Measurements from ENCODE around the gene EPB41. TPM values are rescaled to one million over a fixed set of nuclear protein-coding genes. Genes with fewer than 3 reads are reported as not detected.

Gene EPB41
- total and polyA plus RNA-seq, 2 donors from 2014 or later: 9.9 to 38.8 TPM

DNA sequence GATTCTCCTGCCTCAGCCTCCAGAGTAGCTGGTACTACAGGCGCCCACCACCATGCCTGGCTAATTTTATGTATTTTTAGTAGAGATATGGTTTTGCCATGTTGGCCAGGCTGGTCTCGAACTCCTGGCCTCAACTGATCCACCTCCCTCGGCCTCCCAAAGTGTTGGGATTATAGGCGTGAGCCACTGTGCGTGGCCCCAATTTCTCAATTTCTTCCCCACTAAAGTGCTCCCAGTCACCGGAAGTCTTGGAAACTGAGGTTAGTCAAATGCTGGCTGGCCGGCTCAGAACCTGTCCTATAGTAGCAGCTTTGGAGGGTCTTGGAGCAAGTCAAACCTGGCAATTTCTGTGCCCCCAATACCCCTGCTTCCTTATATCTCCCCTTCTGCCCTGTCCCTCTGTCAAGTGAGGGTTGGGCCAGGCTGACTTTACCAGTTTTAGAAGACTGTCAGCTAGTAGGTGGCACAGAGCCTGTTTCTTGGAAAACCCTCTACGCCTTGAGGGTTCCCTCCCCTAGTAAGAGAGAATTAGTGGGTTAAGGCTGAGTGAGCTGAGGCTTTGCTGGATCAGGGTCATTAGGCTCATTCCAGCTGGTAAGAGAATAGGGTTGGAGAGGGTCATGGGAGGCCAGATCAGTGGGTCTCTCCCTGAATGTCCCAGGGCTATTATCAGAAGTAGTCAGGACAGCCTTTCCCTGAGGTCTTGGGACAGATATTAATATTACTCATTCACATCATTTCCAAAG, 8.3 kb upstream of the EPB41 start:
- Histone ChIP-seq H3K36me3 (ENCODE audit: control insufficient read depth in 2 of 3, insufficient read depth in 3 of 3, low read length in 3 of 3) (no peaks in the 10 kb centered on the region), H3K4me3 (ENCODE audit: low read length in 3 of 3) (no peak overlapping the region), H3K9me3 (ENCODE audit: control insufficient read depth in 2 of 3, insufficient read depth in 1 of 3, low read length in 3 of 3) (no peaks in the 10 kb centered on the region), H3K9ac (ENCODE audit: low read length in 3 of 3) (no peak overlapping the region), H3K27me3 (ENCODE audit: control insufficient read depth, insufficient read depth, low read length) (no peaks in the 10 kb centered on the region), H3K27ac (ENCODE audit: low read depth in 2 of 2, low read length in 2 of 2) (no peak overlapping the region), H3K4me1 (ENCODE audit: control insufficient read depth in 2 of 3, insufficient read depth in 2 of 3, low read depth in 1 of 3, low read length in 3 of 3) (no peaks in the 10 kb centered on the region)
- FAIRE-seq (no peak), DNase-seq (peak in 2 of 5 donors; percentile 54 to 56)
- TF ChIP-seq, protein P1, sequence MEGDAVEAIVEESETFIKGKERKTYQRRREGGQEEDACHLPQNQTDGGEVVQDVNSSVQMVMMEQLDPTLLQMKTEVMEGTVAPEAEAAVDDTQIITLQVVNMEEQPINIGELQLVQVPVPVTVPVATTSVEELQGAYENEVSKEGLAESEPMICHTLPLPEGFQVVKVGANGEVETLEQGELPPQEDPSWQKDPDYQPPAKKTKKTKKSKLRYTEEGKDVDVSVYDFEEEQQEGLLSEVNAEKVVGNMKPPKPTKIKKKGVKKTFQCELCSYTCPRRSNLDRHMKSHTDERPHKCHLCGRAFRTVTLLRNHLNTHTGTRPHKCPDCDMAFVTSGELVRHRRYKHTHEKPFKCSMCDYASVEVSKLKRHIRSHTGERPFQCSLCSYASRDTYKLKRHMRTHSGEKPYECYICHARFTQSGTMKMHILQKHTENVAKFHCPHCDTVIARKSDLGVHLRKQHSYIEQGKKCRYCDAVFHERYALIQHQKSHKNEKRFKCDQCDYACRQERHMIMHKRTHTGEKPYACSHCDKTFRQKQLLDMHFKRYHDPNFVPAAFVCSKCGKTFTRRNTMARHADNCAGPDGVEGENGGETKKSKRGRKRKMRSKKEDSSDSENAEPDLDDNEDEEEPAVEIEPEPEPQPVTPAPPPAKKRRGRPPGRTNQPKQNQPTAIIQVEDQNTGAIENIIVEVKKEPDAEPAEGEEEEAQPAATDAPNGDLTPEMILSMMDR (IDR thresholded peaks at IDR 0.05; ENCODE audit: borderline replicate concordance, extremely low read depth, insufficient read depth): no peak
- intact Hi-C loops (cut with DNase I): no loop called here

DNA sequence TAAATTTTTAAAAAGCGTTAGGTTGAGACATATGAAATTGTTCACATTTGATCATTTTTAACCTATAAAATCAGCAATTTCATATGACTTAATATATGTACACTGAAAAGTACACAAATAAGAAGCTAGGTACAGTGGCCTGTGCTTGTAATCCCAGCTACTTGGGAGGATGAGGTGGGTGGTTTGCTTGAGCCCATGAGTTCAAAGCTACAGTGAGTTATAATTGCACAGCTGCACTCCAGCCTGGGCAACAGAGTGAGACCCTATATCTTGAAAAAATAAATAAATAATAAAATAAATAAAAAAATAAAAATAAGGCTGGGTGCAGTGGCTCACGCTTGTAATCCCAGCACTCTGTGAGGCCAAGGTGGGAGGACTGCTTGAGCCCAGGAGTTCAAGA, 5.2 kb upstream of the EPB41 start:
- no peak overlapping the region for H3K4me3 ChIP-seq (ENCODE audit: low read length in 3 of 3)
- H3K27me3 ChIP-seq (ENCODE audit: control insufficient read depth, insufficient read depth, low read length): no peaks in the 10 kb centered on the region
- H3K36me3 ChIP-seq (ENCODE audit: control insufficient read depth in 2 of 3, insufficient read depth in 3 of 3, low read length in 3 of 3): no peaks in the 10 kb centered on the region
- no peak for FAIRE-seq
- intact Hi-C loops (cut with DNase I): no loop called here
- TF ChIP-seq, protein P1 (IDR thresholded peaks at IDR 0.05; ENCODE audit: borderline replicate concordance, extremely low read depth, insufficient read depth): no peak
- no peak overlapping the region for H3K9ac ChIP-seq (ENCODE audit: low read length in 3 of 3)
- H3K9me3 ChIP-seq (ENCODE audit: control insufficient read depth in 2 of 3, insufficient read depth in 1 of 3, low read length in 3 of 3): no peaks in the 10 kb centered on the region
- H3K27ac ChIP-seq (ENCODE audit: low read depth in 2 of 2, low read length in 2 of 2): no peak overlapping the region
- no peak for DNase-seq
- peaks cover 0 to 3% (median 0%) of the 10 kb centered on the region in 3 donors for H3K4me1 ChIP-seq (ENCODE audit: control insufficient read depth in 2 of 3, insufficient read depth in 2 of 3, low read depth in 1 of 3, low read length in 3 of 3)

DNA sequence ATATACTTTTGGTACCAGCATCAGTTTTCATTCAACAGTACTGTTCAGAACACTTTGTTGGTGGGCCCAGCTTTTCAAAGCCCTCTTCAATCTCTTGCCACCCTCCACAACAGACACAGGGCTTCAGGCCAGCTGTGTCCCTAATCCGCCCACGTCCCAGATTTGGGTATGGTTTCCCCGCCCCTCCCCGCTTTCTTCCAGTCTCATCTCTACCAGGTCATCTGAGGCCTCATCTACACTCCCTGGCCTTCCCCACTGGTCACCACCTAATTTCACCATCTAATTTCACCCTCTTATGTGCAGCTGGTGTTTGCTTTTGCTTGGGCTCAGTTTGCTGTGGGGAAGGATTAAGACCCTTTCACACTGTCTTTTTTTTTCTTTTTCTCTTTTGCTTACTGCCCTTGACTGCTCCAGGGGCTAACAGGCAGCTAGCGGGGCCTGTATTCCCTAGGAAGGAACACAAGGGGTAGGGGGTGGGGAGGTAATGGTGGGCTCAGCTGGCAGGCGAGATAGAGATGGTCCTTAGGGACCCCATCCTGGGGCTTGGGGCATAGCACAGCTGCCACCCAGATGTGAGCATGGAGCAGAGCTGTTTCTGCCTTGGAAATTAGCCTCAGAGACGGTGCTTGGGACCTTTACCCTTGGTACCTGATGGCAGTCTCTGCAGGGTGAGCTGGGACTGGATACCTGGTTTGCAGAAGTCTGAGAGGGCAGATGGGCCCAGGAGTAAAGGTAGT, 3.8 kb upstream of the EPB41 start:
- TF ChIP-seq, protein P1 (IDR thresholded peaks at IDR 0.05; ENCODE audit: borderline replicate concordance, extremely low read depth, insufficient read depth): no peak
- Histone ChIP-seq H3K27ac (ENCODE audit: low read depth in 2 of 2, low read length in 2 of 2) (no peak overlapping the region), H3K36me3 (ENCODE audit: control insufficient read depth in 2 of 3, insufficient read depth in 3 of 3, low read length in 3 of 3) (no peaks in the 10 kb centered on the region), H3K9ac (ENCODE audit: low read length in 3 of 3) (no peak overlapping the region), H3K9me3 (ENCODE audit: control insufficient read depth in 2 of 3, insufficient read depth in 1 of 3, low read length in 3 of 3) (no peaks in the 10 kb centered on the region), H3K27me3 (ENCODE audit: control insufficient read depth, insufficient read depth, low read length) (no peaks in the 10 kb centered on the region), H3K4me3 (ENCODE audit: low read length in 3 of 3) (no peak overlapping the region), H3K4me1 (ENCODE audit: control insufficient read depth in 2 of 3, insufficient read depth in 2 of 3, low read depth in 1 of 3, low read length in 3 of 3) (peaks cover 0 to 8% (median 4%) of the 10 kb centered on the region in 3 donors)
- FAIRE-seq (no peak), DNase-seq (no peak)
- intact Hi-C loops (cut with DNase I): no loop called here
